A549 treated with AZD9567 at 1 μM for 4 hours (cell line): ENCODE results near the gene SPO11. TPM values are rescaled to one million over a fixed set of nuclear protein-coding genes. Genes with fewer than 3 reads are reported as not detected.

Experiments
- total RNA-seq: library from RNA; stranded (reverse); fragments of 200-300 nt; extraction: Qiagen RNA extraction; gene quantifications from 5 replicates; pipeline ENCODE4 v1.2.3, GENCODE V29; 2022; ENCODE audit not compliant: insufficient read depth

Gene SPO11
- total RNA-seq: not detected in 5 replicates

GRCh38 chr20:57329608-57330221 lies at the start of gene SPO11:
SPO11 (plus strand) TSS chr20:57329803; CDS start chr20:57329868, 65 bp downstream.

DNA sequence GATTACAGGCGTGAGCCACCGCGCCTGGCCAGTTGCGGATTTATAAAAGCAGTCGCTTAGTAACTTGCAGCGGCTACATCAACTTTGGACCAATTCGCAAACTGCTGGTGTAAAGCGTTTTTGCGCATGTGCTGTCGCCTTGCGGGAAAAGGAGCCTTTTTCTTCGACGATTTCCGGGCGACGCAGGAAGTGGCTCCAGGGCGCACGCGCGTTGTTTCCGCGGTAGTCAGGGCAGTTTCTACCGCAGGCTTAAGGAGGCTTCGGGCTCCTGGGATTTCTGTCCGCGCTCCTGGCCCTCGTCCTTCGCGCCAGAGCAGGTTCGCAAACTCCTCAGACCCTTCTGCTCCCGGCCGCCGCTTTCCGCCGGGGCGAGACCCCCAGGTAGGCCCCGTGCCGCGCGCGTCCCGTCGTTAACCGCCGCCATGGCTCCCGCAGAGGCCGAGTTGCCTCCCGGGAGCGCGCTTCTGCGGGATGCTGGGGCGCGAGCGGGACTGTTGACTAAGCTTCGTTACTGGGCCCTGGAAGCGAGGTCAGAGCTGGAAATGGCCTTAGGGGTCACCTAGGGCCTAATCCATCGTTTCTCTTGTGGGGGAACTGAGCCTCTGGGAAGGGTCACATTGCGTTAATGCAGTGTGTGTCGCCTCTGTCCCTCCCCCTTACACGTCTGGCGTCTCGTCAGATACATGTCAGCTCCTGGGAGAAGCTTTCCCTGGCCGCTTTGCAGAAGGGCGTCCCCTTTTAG lies 21.6 kb downstream of the SPO11 start, which contains the start of gene RAE1:
Gene RAE1, plus strand, starts transcription at position 214 of the 742 bp plus-strand sequence. CDS start 2,784 bp downstream, outside the sequence.

GRCh38 chr20:57390604-57391438 lies 61.2 kb downstream of the SPO11 start, which contains the start of gene RBM38:
RBM38 (plus strand) TSS chr20:57391396; CDS start chr20:57391582, 186 bp downstream.

Other genes starting within 250 kb of the SPO11 start
- 0.31 to 1.2 TPM (median 0.33 TPM) in 4 of 5 replicates, not detected in the other for gene BMP7, start 63.2 kb upstream of the SPO11 start, total RNA-seq
- gene RAE1, start 21.5 kb downstream of the SPO11 start, total RNA-seq: 59.8 to 104 TPM (median 60.9 TPM) in 5 replicates
- gene RBM38, start 61.6 kb downstream of the SPO11 start, total RNA-seq: 21.0 to 37.9 TPM (median 37.2 TPM) in 5 replicates
- not detected in 5 replicates for gene CTCFL, start 195.3 kb downstream of the SPO11 start, total RNA-seq
- 0.04 to 0.10 TPM (median 0.09 TPM) in 4 of 5 replicates, not detected in the other for gene PCK1, start 231.3 kb downstream of the SPO11 start, total RNA-seq